GM12801 (cell line): ENCODE measurements around the gene OTUD6A.

ENCODE experiments used
- TF ChIP-seq, protein P1 (sequence below): IDR thresholded peaks from one replicate; pipeline ENCODE4 v1.5.1; 2011; ENCODE audit warnings: control low read depth; ENCODE audit not compliant: insufficient read length; ENCODE audit errors: extremely low read depth

Gene OTUD6A

DNA sequence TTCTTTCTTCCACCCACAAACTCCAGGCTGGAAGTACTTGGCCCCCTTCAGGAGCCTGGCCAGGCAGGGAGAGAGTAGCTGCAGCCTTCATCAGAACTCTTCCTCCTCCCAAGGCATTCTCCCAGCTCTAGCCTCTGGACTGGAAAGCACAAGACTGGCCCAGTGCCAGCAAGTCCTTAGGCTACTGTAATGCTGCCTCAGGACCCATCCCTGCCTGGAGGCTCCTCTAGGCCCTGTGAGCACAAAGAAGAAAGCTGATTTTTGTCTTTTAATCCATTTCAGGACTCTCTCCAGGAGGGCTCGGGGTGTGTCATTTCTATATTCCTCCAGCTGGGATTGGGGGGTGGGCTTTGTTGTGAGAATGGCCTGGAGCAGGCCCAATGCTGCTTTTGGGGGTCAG, 23.3 kb upstream of the OTUD6A start:
- TF ChIP-seq, protein P1, sequence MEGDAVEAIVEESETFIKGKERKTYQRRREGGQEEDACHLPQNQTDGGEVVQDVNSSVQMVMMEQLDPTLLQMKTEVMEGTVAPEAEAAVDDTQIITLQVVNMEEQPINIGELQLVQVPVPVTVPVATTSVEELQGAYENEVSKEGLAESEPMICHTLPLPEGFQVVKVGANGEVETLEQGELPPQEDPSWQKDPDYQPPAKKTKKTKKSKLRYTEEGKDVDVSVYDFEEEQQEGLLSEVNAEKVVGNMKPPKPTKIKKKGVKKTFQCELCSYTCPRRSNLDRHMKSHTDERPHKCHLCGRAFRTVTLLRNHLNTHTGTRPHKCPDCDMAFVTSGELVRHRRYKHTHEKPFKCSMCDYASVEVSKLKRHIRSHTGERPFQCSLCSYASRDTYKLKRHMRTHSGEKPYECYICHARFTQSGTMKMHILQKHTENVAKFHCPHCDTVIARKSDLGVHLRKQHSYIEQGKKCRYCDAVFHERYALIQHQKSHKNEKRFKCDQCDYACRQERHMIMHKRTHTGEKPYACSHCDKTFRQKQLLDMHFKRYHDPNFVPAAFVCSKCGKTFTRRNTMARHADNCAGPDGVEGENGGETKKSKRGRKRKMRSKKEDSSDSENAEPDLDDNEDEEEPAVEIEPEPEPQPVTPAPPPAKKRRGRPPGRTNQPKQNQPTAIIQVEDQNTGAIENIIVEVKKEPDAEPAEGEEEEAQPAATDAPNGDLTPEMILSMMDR = no peak

DNA sequence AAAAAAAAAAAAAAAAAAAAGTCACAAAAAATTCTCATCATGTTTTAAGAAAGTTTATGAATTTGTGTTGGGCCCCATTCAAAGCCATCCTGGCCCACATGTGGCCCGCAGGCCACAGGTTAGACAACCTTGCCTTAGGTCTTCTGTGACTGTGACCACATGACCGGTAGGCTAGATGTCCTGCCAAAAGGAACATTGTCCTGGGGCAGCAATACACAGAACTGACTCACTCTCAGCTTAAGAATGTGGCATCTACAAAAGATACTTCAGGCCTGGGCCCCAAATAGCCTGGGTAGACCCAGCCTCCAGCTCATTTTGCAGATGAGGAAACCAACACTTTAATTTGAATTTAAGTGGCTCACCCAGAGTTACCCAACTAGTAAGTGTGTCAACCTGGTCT, 22.5 kb upstream of the OTUD6A start:
- TF ChIP-seq, protein P1 = no peak

DNA sequence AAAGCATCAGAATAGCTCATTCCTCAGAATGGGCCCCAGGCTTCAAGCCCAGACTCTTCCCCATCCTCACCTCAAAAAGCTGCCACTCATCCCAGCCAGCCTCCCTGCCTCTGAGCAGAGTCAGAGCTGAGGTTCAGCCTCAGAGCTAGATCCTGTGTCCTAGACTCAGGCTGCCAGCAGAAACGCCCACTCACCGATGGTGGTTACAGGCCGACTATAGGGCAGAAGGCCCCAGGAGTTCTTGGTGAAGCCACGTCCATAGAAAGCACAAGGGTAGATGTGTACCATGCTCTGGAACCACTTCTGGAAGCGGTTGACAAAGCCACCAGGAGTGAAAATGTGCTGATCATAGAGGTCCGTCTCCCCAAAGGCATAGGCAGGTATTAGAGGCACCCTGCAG, 20.3 kb upstream of the OTUD6A start:
- TF ChIP-seq, protein P1 = no peak

DNA sequence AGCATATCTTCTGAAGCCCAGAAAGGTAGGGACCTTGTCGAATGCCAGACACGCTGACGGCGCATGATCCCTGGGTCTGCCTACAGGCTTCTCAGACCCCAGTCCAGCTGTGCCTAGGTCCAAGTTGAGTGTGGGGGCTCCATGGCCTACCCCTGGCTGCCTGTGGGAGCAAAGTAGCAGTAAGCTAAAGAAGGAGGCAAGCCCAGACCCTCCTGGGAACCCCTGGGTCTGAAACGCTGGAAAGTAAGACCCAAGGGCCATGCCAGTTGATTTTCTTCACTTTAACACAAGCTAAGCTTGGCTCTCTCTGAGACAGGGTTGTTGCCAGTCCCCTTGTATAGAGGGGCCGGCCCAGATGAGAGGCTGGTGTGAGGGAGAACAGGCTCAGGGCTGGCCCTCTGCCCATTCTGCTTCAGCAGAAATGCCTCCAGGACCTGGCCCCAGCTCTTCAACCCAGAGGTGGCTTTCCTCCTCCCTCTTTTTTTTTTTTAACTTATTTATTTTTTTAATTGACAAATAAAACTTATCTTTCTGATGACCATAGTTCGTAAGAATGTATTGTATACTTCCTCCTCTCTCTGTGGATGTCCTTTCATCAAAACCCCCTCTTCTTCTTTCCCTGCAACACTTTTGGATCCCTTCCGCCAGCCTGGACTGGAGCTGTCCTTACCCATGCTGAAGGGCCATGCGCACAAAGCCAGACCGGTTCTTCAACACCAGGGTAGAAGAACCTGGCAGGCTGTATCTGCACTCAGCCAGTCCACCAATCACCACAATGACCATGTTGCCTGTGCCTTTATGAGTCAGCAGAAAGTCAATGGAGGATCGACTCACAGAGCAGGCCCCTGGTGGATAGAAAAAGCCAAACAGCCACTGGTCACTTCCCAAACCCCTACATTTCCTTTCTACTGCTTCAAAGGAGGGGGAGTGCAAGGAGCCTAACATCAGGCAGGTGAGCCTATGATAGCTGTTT, 19.6 kb upstream of the OTUD6A start:
- TF ChIP-seq, protein P1 = no peak

DNA sequence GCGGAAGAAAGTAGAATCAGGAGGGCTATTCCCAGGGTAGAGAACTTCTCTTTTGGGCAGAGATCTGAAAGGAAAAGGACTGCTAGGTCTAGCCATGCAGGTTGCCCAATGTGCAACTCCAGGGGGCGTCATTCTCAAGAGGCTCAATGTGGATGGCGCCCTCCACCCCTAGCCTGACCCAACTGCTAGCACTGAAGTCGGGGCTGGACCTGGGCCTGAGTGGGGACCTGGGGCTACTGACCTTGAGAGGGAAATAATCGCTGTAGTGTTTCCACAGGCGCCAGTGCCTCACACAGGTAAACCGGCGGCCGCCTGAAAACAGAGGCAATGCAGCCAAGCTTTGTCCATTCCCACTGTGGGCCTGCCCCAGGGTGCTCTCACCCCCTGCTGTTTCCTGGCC, 18.6 kb upstream of the OTUD6A start:
- TF ChIP-seq, protein P1 = no peak

DNA sequence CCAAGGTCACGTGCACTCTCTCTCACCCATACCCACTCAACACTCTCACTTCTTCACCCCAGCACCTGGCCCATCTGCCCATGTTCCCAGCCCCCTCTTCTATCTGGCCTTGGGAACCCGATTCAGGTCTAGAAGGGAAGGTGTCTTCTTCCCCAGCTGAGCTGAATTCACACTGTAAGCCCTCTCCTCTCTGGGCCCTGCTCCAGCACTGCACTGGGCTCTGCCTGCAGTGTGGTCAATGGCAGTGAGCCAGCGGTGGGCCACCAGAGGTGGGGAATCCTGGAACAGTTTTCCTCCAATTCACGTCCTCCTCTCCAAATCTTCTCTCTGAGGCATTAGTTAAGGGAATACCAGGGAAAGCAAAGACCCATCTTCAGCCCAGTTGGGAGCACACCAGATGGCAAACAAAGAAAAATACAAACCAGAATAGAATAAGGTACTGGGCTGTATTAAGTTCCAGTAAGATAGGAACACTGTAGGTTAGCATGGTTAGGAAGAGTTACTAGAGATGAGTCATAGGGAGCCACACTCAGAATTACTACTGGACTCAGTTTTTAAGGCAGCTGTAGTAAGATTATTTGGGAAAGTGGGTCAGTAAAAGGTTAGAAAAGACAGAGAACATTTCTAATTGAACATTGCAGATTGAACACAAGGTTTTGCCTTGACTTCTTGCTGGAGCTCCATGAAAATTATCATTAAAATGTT, 17.6 kb upstream of the OTUD6A start:
- TF ChIP-seq, protein P1 = no peak

DNA sequence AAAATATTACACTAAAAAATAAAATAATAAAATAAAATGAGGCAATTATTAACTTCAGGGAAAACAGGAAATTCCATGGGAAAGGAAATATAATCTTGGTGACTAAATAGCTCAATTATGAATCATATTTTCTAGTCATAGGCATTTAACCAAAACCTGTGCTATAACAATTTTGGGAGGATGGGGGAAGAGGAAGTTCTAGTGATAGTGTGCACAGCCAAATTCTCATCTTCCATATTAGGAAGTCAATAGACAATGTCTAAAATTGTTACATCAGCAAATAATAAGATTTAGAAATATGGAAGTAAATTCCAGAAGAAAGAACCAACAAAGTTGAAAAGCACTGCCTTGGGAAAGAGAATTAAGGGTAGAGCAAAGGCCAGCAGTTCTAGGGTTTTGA, 15.3 kb upstream of the OTUD6A start:
- TF ChIP-seq, protein P1 = no peak
